WTC11 (cell line): ENCODE measurements around the gene TMEM141. TPM values are rescaled to one million over a fixed set of nuclear protein-coding genes. Genes with fewer than 3 reads are reported as not detected.

Experiments
- ATAC-seq: fragments of 200-7000 bp; cut with Tn5 transposase; 2 replicates; pipeline ENCODE4 v1.10.0; 2021; ENCODE audit warnings: mild to moderate bottlenecking, moderate library complexity
- CTCF ChIA-PET: fragments of 300-600 bp; sonication (Branson Sonifier 250); formaldehyde crosslinking; loops from one replicate; lab custom pipeline; 2021; ENCODE audit warnings: antibody characterized with exemption; lab: Charles Lee
- POLR2A ChIA-PET: fragments of 350-600 bp; sonication (Branson Sonifier 250); formaldehyde crosslinking; loops from one replicate; lab custom pipeline; 2021; ENCODE audit warnings: antibody characterized with exemption; lab: Charles Lee
- DNase-seq: peaks from one replicate; pipeline ENCODE4 v3.0.0; 2021; ENCODE audit warnings: low spot score
- H3K27ac Mint-ChIP-seq: 2 replicates; pipeline ENCODE4 v1.8.0; 2021; ENCODE audit warnings: mixed read lengths
- H3K27me3 Mint-ChIP-seq: 2 replicates; pipeline ENCODE4 v1.8.0; 2021; ENCODE audit warnings: low read depth, mild to moderate bottlenecking, moderate library complexity, mixed read lengths
- H3K36me3 Mint-ChIP-seq: 2 replicates; pipeline ENCODE4 v1.8.0; 2021; ENCODE audit warnings: mixed read lengths
- H3K4me1 Mint-ChIP-seq: 2 replicates; pipeline ENCODE4 v1.8.0; 2022; ENCODE audit warnings: mixed read lengths
- H3K4me3 Mint-ChIP-seq: 2 replicates; pipeline ENCODE4 v1.8.0; 2021; ENCODE audit warnings: mild to moderate bottlenecking, moderate library complexity, mixed read lengths
- H3K9me3 Mint-ChIP-seq: 2 replicates; pipeline ENCODE4 v1.8.0; 2021; ENCODE audit warnings: mixed read lengths
- ATF2 ChIP-seq: sonication (generic); formaldehyde crosslinking; IDR thresholded peaks from 2 replicates; pipeline ENCODE4 v1.8.1; 2022; ENCODE audit warnings: low read depth, missing genetic modification reagents, borderline replicate concordance
- CREM ChIP-seq: sonication (generic); formaldehyde crosslinking; IDR thresholded peaks from 2 replicates; pipeline ENCODE4 v1.8.1; 2022; ENCODE audit warnings: mild to moderate bottlenecking, missing genetic modification reagents, moderate library complexity
- E2F1 ChIP-seq: sonication (generic); formaldehyde crosslinking; IDR thresholded peaks from 2 replicates; pipeline ENCODE4 v1.8.0; 2022; ENCODE audit warnings: mild to moderate bottlenecking, missing genetic modification reagents
- ELF4 ChIP-seq: sonication (generic); formaldehyde crosslinking; IDR thresholded peaks from 2 replicates; pipeline ENCODE4 v1.8.1; 2022; ENCODE audit warnings: low read depth, mild to moderate bottlenecking, moderate library complexity, missing genetic modification reagents
- FOXK1 ChIP-seq: sonication (generic); formaldehyde crosslinking; IDR thresholded peaks from 2 replicates; pipeline ENCODE4 v1.8.0; 2022; ENCODE audit warnings: mild to moderate bottlenecking, moderate library complexity, missing genetic modification reagents
- HMGA2 ChIP-seq: fragments of 250-450 bp; sonication (Bioruptor Pico); IDR thresholded peaks from 2 replicates; pipeline ENCODE4 v1.4.0; 2021; ENCODE audit warnings: mild to moderate bottlenecking, moderate library complexity
- HMGXB4 ChIP-seq: sonication (generic); formaldehyde crosslinking; IDR thresholded peaks from 2 replicates; pipeline ENCODE4 v1.8.1; 2023; ENCODE audit warnings: mild to moderate bottlenecking, moderate library complexity, missing genetic modification reagents
- NFE2L1 ChIP-seq: sonication (generic); formaldehyde crosslinking; IDR thresholded peaks from 2 replicates; pipeline ENCODE4 v1.8.1; 2023; ENCODE audit warnings: missing genetic modification reagents
- NR2C2 ChIP-seq: sonication (generic); formaldehyde crosslinking; IDR thresholded peaks from 2 replicates; pipeline ENCODE4 v1.8.0; 2022; ENCODE audit warnings: mild to moderate bottlenecking, missing genetic modification reagents
- SOX15 ChIP-seq: fragments of 250-450 bp; sonication (Bioruptor Pico); IDR thresholded peaks from 2 replicates; pipeline ENCODE4 v1.9.0; 2021; ENCODE audit warnings: mild to moderate bottlenecking
- SP1 ChIP-seq: sonication (generic); formaldehyde crosslinking; conservative IDR thresholded peaks from 2 replicates; pipeline ENCODE4 v1.8.1; 2022; ENCODE audit warnings: missing genetic modification reagents
- TEAD4 ChIP-seq: sonication (generic); formaldehyde crosslinking; IDR thresholded peaks from 2 replicates; pipeline ENCODE4 v1.8.0; 2022; ENCODE audit warnings: mild to moderate bottlenecking, missing genetic modification reagents
- TP53 ChIP-seq: sonication (generic); formaldehyde crosslinking; IDR thresholded peaks from 2 replicates; pipeline ENCODE4 v1.8.1; 2023; ENCODE audit warnings: mild to moderate bottlenecking, missing genetic modification reagents
- USF1 ChIP-seq: sonication (generic); formaldehyde crosslinking; IDR thresholded peaks from 2 replicates; pipeline ENCODE4 v1.8.0; 2022; ENCODE audit warnings: mild to moderate bottlenecking, missing genetic modification reagents
- ZBTB43 ChIP-seq: sonication (generic); formaldehyde crosslinking; IDR thresholded peaks from 2 replicates; pipeline ENCODE4 v1.8.1; 2023; ENCODE audit warnings: mild to moderate bottlenecking, missing genetic modification reagents
- ZNF219 ChIP-seq: sonication (generic); formaldehyde crosslinking; IDR thresholded peaks from 2 replicates; pipeline ENCODE4 v1.8.0; 2023; ENCODE audit warnings: missing genetic modification reagents, mild to moderate bottlenecking, borderline replicate concordance
- ZNF263 ChIP-seq: sonication (generic); formaldehyde crosslinking; IDR thresholded peaks from 2 replicates; pipeline ENCODE4 v1.8.1; 2022; ENCODE audit warnings: low read depth, mild to moderate bottlenecking, moderate library complexity, missing genetic modification reagents
- ZNF317 ChIP-seq: sonication (generic); formaldehyde crosslinking; IDR thresholded peaks from 2 replicates; pipeline ENCODE4 v1.8.1; 2023; ENCODE audit warnings: low read depth, mild to moderate bottlenecking, moderate library complexity, missing genetic modification reagents, borderline replicate concordance
- ZNF396 ChIP-seq: fragments of 250-450 bp; sonication (Bioruptor Pico); IDR thresholded peaks from 2 replicates; pipeline ENCODE4 v1.8.0; 2021; ENCODE audit warnings: mild to moderate bottlenecking, moderate library complexity, borderline replicate concordance
- ZNF423 ChIP-seq: fragments of 250-450 bp; sonication (Bioruptor Pico); IDR thresholded peaks from 2 replicates; pipeline ENCODE4 v2.1.2; 2022; ENCODE audit warnings: mild to moderate bottlenecking, moderate library complexity
- total RNA-seq: library from RNA; stranded (reverse); gene quantifications from 3 replicates; pipeline ENCODE4 v1.2.3, GENCODE V29; 2021
- TF ChIP-seq, protein P1 (sequence below): sonication (generic); formaldehyde crosslinking; IDR thresholded peaks from 2 replicates; pipeline ENCODE4 v1.8.1; 2023; ENCODE audit warnings: mild to moderate bottlenecking, missing genetic modification reagents, moderate library complexity
- TF ChIP-seq, protein P2 (sequence below): sonication (generic); formaldehyde crosslinking; IDR thresholded peaks from 2 replicates; pipeline ENCODE4 v1.8.1; 2023; ENCODE audit warnings: mild to moderate bottlenecking, missing genetic modification reagents, moderate library complexity

TMEM141 gene
- total RNA-seq, 1 experiment from 2014 or later, result 72.0 TPM

GRCh38 chr9:136743639-136744211, 47.4 kb upstream of the TMEM141 start (continued):
- TF ChIP-seq ZNF219, result no peak

GRCh38 chr9:136744773-136745172, 46.4 kb upstream of the TMEM141 start:
- Mint-ChIP-seq H3K27me3 (no peaks in the 10 kb centered on the region), H3K27ac (no peak overlapping the region), H3K4me1 (no peaks in the 10 kb centered on the region; the same call in none of the 2 replicates), H3K36me3 (no peaks in the 10 kb centered on the region), H3K9me3 (no peaks in the 10 kb centered on the region), H3K4me3 (no peak overlapping the region)
- ChIA-PET POLR2A (no interaction called here), CTCF (interaction anchor here (1.2 to 4.7 kb wide), 4 partner anchors 10 to 16 kb away, joined by 3 to 39 read pairs (median 5); partner anchors contain the start of gene LCN8)
- ATAC-seq (no peak), DNase-seq (no peak)
- TF ChIP-seq NFE2L1 (CRISPR knock-in tag) (no peak), SP1 (CRISPR knock-in tag) (no peak), ELF4 (CRISPR knock-in tag) (no peak)

DNA sequence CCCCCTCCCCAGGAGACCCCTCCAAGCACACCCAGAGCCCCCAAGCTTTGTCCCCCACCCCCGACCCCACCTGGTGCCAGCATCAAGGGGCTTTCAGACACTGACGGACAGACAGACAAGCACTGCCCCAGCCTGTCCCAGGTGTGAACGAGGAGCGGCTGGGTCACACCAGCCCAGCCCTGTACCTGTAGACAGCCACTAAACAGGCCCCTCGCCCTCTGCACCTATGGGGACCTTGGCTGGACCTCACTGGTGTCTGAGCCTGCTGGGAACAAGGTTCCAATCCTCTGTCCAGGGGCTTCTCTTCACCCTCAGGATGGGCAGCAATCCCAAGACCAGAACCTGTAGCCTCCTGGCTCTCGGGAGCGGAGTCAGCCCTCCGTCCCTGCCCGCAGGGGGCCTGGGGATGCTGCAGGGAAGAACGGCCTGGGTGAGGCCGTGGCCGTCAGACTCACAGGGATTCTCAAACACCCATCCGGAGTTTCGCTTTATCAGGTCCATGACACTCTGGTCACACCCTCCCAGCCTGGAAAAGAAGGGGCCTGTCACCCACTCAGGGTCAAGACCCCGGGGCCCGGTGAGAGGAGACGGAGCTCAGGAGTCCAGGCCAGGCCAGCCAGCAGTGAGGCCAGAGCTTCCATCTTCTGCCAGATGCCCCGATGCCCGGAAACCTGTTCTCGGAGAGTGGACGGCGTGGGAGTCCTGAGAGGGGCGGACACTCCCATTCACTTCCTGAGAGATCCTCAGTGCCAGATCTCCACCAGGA, 45.6 kb upstream of the TMEM141 start:
- DNase-seq (no peak), ATAC-seq (no peak)
- TF ChIP-seq, protein P1, sequence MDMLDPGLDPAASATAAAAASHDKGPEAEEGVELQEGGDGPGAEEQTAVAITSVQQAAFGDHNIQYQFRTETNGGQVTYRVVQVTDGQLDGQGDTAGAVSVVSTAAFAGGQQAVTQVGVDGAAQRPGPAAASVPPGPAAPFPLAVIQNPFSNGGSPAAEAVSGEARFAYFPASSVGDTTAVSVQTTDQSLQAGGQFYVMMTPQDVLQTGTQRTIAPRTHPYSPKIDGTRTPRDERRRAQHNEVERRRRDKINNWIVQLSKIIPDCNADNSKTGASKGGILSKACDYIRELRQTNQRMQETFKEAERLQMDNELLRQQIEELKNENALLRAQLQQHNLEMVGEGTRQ, result no peak
- TF ChIP-seq E2F1 (CRISPR knock-in tag), result no peak
- no peak for TF ChIP-seq HMGXB4 (CRISPR knock-in tag)
- no peak for TF ChIP-seq USF1
- no peak for TF ChIP-seq CREM (CRISPR knock-in tag)
- no peak for TF ChIP-seq NR2C2
- TF ChIP-seq SOX15 (CRISPR knock-in tag), result no peak
- no peak for TF ChIP-seq ZNF317 (CRISPR knock-in tag)
- no peak for TF ChIP-seq HMGA2 (CRISPR knock-in tag)
- no peak for TF ChIP-seq ZBTB43 (CRISPR knock-in tag)
- TF ChIP-seq ATF2 (CRISPR knock-in tag), result no peak
- TF ChIP-seq FOXK1 (CRISPR knock-in tag), result no peak
- no peak for TF ChIP-seq TEAD4 (CRISPR knock-in tag)
- no peak for TF ChIP-seq ZNF423 (CRISPR knock-in tag)
- TF ChIP-seq ZNF263, result no peak
- no peak for TF ChIP-seq TP53 (CRISPR knock-in tag)
- TF ChIP-seq, protein P2, sequence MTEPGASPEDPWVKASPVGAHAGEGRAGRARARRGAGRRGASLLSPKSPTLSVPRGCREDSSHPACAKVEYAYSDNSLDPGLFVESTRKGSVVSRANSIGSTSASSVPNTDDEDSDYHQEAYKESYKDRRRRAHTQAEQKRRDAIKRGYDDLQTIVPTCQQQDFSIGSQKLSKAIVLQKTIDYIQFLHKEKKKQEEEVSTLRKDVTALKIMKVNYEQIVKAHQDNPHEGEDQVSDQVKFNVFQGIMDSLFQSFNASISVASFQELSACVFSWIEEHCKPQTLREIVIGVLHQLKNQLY, result no peak
- no peak for TF ChIP-seq ZNF396 (CRISPR knock-in tag)
- H3K27me3 Mint-ChIP-seq, result no peaks in the 10 kb centered on the region
- H3K9me3 Mint-ChIP-seq, result no peaks in the 10 kb centered on the region
- no peaks in the 10 kb centered on the region for H3K36me3 Mint-ChIP-seq
- CTCF ChIA-PET, result interaction anchor here (1.2 to 4.7 kb wide), 4 partner anchors 10 to 16 kb away, joined by 3 to 39 read pairs (median 5); partner anchors contain the start of gene LCN8
- no peak overlapping the region for H3K27ac Mint-ChIP-seq
- POLR2A ChIA-PET, result interaction anchor here (0.5 kb wide), 1 partner anchor 253 kb away, joined by 3 read pairs; no protein-coding TSS in a partner anchor
- no peaks in the 10 kb centered on the region; the same call in none of the 2 replicates for H3K4me1 Mint-ChIP-seq
- no peak overlapping the region for H3K4me3 Mint-ChIP-seq
